GM12878 (cell line): ENCODE measurements around the gene NAT14.

Experiments
- BHLHE40 ChIP-seq, 2 experiments: fragments of 450-650 bp in 1 of 2; IDR thresholded peaks; 2 replicates each; pipeline ENCODE4 v1.6.1; 2011 to 2017; ENCODE audit warnings: low read depth in 2 of 2, borderline replicate concordance in 1 of 2, improper control_type of control experiment in 1 of 2, low read length in 1 of 2, mild to moderate bottlenecking in 1 of 2
- CHD4 ChIP-seq: fragments of 200-600 bp; sonication (generic); IDR thresholded peaks from 2 replicates; pipeline ENCODE4 v1.6.1; 2016; ENCODE audit warnings: mild to moderate bottlenecking
- CTCF ChIP-seq, 3 experiments: IDR thresholded peaks in 2 of 3; conservative IDR thresholded peaks in 1 of 3; 2 replicates each; pipeline ENCODE4 v1.5.1; 2011; ENCODE audit warnings: low read depth in 3 of 3, low read length in 3 of 3, mild to moderate bottlenecking in 3 of 3, control low read depth in 2 of 3, moderate library complexity in 2 of 3, inconsistent platforms in 1 of 3, mixed read lengths in 1 of 3; ENCODE audit not compliant: control insufficient read depth in 2 of 3, insufficient read depth in 1 of 3; ENCODE audit errors: extremely low read depth in 1 of 3
- EP300 ChIP-seq, 2 experiments: fragments of 150-350 bp in 1 of 2; IDR thresholded peaks; 2 replicates each; pipeline ENCODE4 v1.6.1; 2011 to 2012; ENCODE audit warnings: low read depth in 2 of 2, low read length in 2 of 2, borderline replicate concordance in 1 of 2, improper control_type of control experiment in 1 of 2, inconsistent platforms in 1 of 2; ENCODE audit not compliant: control insufficient read depth in 1 of 2
- EZH2 ChIP-seq: IDR thresholded peaks from 2 replicates; pipeline ENCODE4 v1.6.1; 2012; ENCODE audit warnings: low read depth, mild to moderate bottlenecking, control low read depth, inconsistent platforms, low read length, borderline replicate concordance; ENCODE audit not compliant: control insufficient read depth
- GABPA ChIP-seq: IDR thresholded peaks from 2 replicates; pipeline ENCODE4 v1.6.1; 2014; ENCODE audit warnings: antibody characterized with exemption, low read depth, mild to moderate bottlenecking, inconsistent platforms
- HCFC1 ChIP-seq: fragments of 150-350 bp; IDR thresholded peaks from 2 replicates; pipeline ENCODE4 v1.6.1; 2014; ENCODE audit warnings: low read length
- PBX3 ChIP-seq: IDR thresholded peaks from 2 replicates; pipeline ENCODE4 v1.6.1; 2011; ENCODE audit warnings: mild to moderate bottlenecking, low read depth, low read length, moderate library complexity; ENCODE audit not compliant: insufficient replicate concordance
- POLR2A ChIP-seq: IDR thresholded peaks from 2 replicates; pipeline ENCODE4 v1.6.1; 2011; ENCODE audit warnings: low read depth, mild to moderate bottlenecking, low read length
- PRDM15 ChIP-seq: fragments of 450-650 bp; formaldehyde crosslinking; IDR thresholded peaks from 2 replicates; pipeline ENCODE4 v1.4.0; 2020; ENCODE audit warnings: mild to moderate bottlenecking, moderate library complexity
- REST ChIP-seq: IDR thresholded peaks from 2 replicates; pipeline ENCODE4 v1.6.1; 2012; ENCODE audit warnings: mild to moderate bottlenecking, low read depth, low read length

GRCh38 chr19:55526216-55527196 lies 41.5 kb downstream of the NAT14 start:
- TF ChIP-seq POLR2A: no peak
- TF ChIP-seq GABPA: no peak
- no peak for TF ChIP-seq EP300 (IDR thresholded peaks at IDR 0.05; ENCODE audit: borderline replicate concordance in 1 of 2, control insufficient read depth in 1 of 2, low read depth in 2 of 2, low read length in 2 of 2)
- TF ChIP-seq EZH2: no peak
- no peak for TF ChIP-seq PRDM15 (CRISPR knock-in tag)
- peak; percentile 31 for TF ChIP-seq PBX3
- no peak for TF ChIP-seq CTCF (IDR thresholded peaks at IDR 0.05 in 2 of 3, conservative IDR thresholded peaks at IDR 0.05 in 1 of 3; ENCODE audit: control insufficient read depth in 2 of 3, extremely low read depth in 1 of 3, insufficient read depth in 1 of 3, low read depth in 3 of 3, low read length in 3 of 3)
- TF ChIP-seq BHLHE40 (IDR thresholded peaks at IDR 0.05; ENCODE audit: borderline replicate concordance in 1 of 2, low read depth in 2 of 2, low read length in 1 of 2): no peak
- TF ChIP-seq REST: no peak
- TF ChIP-seq HCFC1: no peak
- no peak for TF ChIP-seq CHD4
